Small intestine (tissue), 7 donors: Measurements from ENCODE around the gene SNAI3. TPM values are rescaled to one million over a fixed set of nuclear protein-coding genes. Genes with fewer than 3 reads are reported as not detected.

Source experiments
- DNase-seq, 2 donors: peaks; one replicate each; pipeline versions ENCODE4 v3.0.0 to v3.0.0-alpha.2; 2013
- FAIRE-seq: peaks from 2 replicates; lab custom pipeline; 2012; peaks lifted over from hg19 to GRCh38; lab: Jason Lieb, UNC
- H3K27ac ChIP-seq, 3 donors: one replicate each; pipeline ENCODE4 v1.5.1; 2013; ENCODE audit warnings: low read length in 2 of 3, mild to moderate bottlenecking in 2 of 3, control low read depth in 1 of 3, inconsistent platforms in 1 of 3, low read depth in 1 of 3, moderate library complexity in 1 of 3
- H3K27me3 ChIP-seq, 3 donors: one replicate each; pipeline ENCODE4 v1.6.1; 2013; ENCODE audit warnings: low read length in 3 of 3, inconsistent platforms in 1 of 3; ENCODE audit not compliant: control insufficient read depth in 3 of 3, insufficient read depth in 3 of 3
- H3K36me3 ChIP-seq, 3 donors: one replicate each; pipeline ENCODE4 v1.6.1; 2013; ENCODE audit warnings: low read length in 3 of 3, inconsistent platforms in 1 of 3, low read depth in 1 of 3, mild to moderate bottlenecking in 1 of 3, moderate library complexity in 1 of 3; ENCODE audit not compliant: control insufficient read depth in 3 of 3, insufficient read depth in 2 of 3
- H3K4me1 ChIP-seq, 3 donors: one replicate each; pipeline ENCODE4 v1.6.1; 2013; ENCODE audit warnings: low read length in 2 of 3, inconsistent platforms in 1 of 3, low read depth in 1 of 3, mild to moderate bottlenecking in 1 of 3, moderate library complexity in 1 of 3; ENCODE audit not compliant: control insufficient read depth in 3 of 3, insufficient read depth in 2 of 3
- H3K4me3 ChIP-seq, 3 donors: one replicate each; pipeline ENCODE4 v1.5.1; 2013; ENCODE audit warnings: low read length in 3 of 3, control low read depth in 1 of 3, inconsistent platforms in 1 of 3, low read depth in 1 of 3, mild to moderate bottlenecking in 1 of 3, moderate library complexity in 1 of 3
- H3K9me3 ChIP-seq, 2 donors: one replicate each; pipeline ENCODE4 v1.6.1; 2013; ENCODE audit warnings: low read depth in 1 of 2, low read length in 1 of 2; ENCODE audit not compliant: control insufficient read depth in 2 of 2, insufficient read depth in 1 of 2
- WGBS, 3 donors: extraction: QIAGEN DNeasy Blood & Tissue Kit; methylation state at CpG; one replicate each; pipeline ENCODE4 v1.1.7; 2013; 5-methylcytosine and 5-hydroxymethylcytosine counted together
- polyA plus RNA-seq, 4 donors: library from polyadenylated mRNA; stranded (reverse) in 3 of 4; unstranded in 1 of 4; fragments of 200-250 nt in 3 of 4; fragments of 120-200 nt in 1 of 4; gene quantifications; one replicate each; pipeline versions ENCODE4 v1.2.1 to v1.2.3, GENCODE V29; 2013
- donor health status: healthy with polysubstance abuse.
- donor health status: control.
- donor health status: control.
- donor health status: Bipolar disorder and iron deficiency.
- donor health status: healthy.

The SNAI3 gene
- polyA plus RNA-seq, 4 donors, result 0.45 to 3.2 (median 0.86) TPM

- Histone ChIP-seq H3K9me3 (no peaks in the 10 kb centered on the region), H3K36me3 (peaks cover 10 to 81% (median 11%) of the 10 kb centered on the region in 3 donors), H3K27ac (no peak overlapping the region), H3K4me3 (no peak overlapping the region), H3K27me3 (no peaks in the 10 kb centered on the region), H3K4me1 (peaks cover 0 to 17% (median 0%) of the 10 kb centered on the region in 3 donors)
- DNase-seq (no peak), FAIRE-seq (no peak)
- WGBS, 3 donors, result 92 to 97% (median 94%) methylated on average over 29 of the region's 29 CpGs
These were observed 30.5 kb downstream of the SNAI3 start for GRCh38 chr16:88655733-88656281.

- no peak for DNase-seq
- H3K27ac ChIP-seq, result no peak overlapping the region
- H3K4me3 ChIP-seq, result no peak overlapping the region
- WGBS, 3 donors, result 95 to 97% (median 96%) methylated on average over 43 to 50 of the region's 50 CpGs
- H3K4me1 ChIP-seq, result peaks cover 0 to 17% (median 0%) of the 10 kb centered on the region in 3 donors
- no peak for FAIRE-seq
- H3K9me3 ChIP-seq, result no peaks in the 10 kb centered on the region
- peaks cover 10 to 80% (median 11%) of the 10 kb centered on the region in 3 donors for H3K36me3 ChIP-seq
- H3K27me3 ChIP-seq, result no peaks in the 10 kb centered on the region
These were observed 31.1 kb downstream of the SNAI3 start for GRCh38 chr16:88655053-88655732.

GRCh38 chr16:88654363-88655052, 31.8 kb downstream of the SNAI3 start:
- Histone ChIP-seq H3K4me3 (no peak overlapping the region), H3K27ac (no peak overlapping the region), H3K27me3 (no peaks in the 10 kb centered on the region), H3K9me3 (no peaks in the 10 kb centered on the region), H3K4me1 (peaks cover 0 to 15% (median 4%) of the 10 kb centered on the region in 3 donors), H3K36me3 (peaks cover 10 to 78% (median 11%) of the 10 kb centered on the region in 3 donors)
- FAIRE-seq (no peak), DNase-seq (no peak)
- 88 to 92% (median 89%) methylated on average over 28 of the region's 28 CpGs for WGBS, 3 donors

GRCh38 chr16:88653596-88654362, 32.5 kb downstream of the SNAI3 start:
- H3K36me3 ChIP-seq, result peaks cover 10 to 77% (median 11%) of the 10 kb centered on the region in 3 donors

GRCh38 chr16:88653101-88653500, 33.2 kb downstream of the SNAI3 start:
- DNase-seq, result no peak

More at GRCh38 chr16:88653596-88654362, 32.5 kb downstream of the SNAI3 start:
- H3K27ac ChIP-seq, result no peak overlapping the region
- H3K4me1 ChIP-seq, result peaks cover 0 to 17% (median 6%) of the 10 kb centered on the region in 3 donors
- no peaks in the 10 kb centered on the region for H3K27me3 ChIP-seq
- FAIRE-seq (no peak), DNase-seq (no peak)
- no peak overlapping the region for H3K4me3 ChIP-seq
- 86 to 89% (median 86%) methylated on average over 31 to 32 of the region's 32 CpGs for WGBS, 3 donors
- no peaks in the 10 kb centered on the region for H3K9me3 ChIP-seq

GRCh38 chr16:88652762-88653063, 33.6 kb downstream of the SNAI3 start:
- H3K4me1 ChIP-seq, result peaks cover 0 to 17% (median 6%) of the 10 kb centered on the region in 3 donors
- peaks cover 7 to 72% (median 11%) of the 10 kb centered on the region in 3 donors for H3K36me3 ChIP-seq
- DNase-seq (no peak), FAIRE-seq (no peak)
- no peak overlapping the region for H3K27ac ChIP-seq
- H3K4me3 ChIP-seq, result no peak overlapping the region
- 92 to 100% (median 94%) methylated on average over 6 to 8 of the region's 8 CpGs for WGBS, 3 donors
- no peaks in the 10 kb centered on the region for H3K9me3 ChIP-seq
- no peaks in the 10 kb centered on the region for H3K27me3 ChIP-seq

More at GRCh38 chr16:88653101-88653500, 33.2 kb downstream of the SNAI3 start:
- Histone ChIP-seq H3K27ac (no peak overlapping the region), H3K36me3 (peaks cover 9 to 74% (median 11%) of the 10 kb centered on the region in 3 donors), H3K4me1 (peaks cover 0 to 17% (median 6%) of the 10 kb centered on the region in 3 donors), H3K27me3 (no peaks in the 10 kb centered on the region), H3K4me3 (no peak overlapping the region), H3K9me3 (no peaks in the 10 kb centered on the region)
- 92 to 95% (median 93%) methylated on average over 13 of the region's 13 CpGs for WGBS, 3 donors
- no peak for FAIRE-seq

- Histone ChIP-seq H3K4me1 (peaks cover 0 to 17% (median 6%) of the 10 kb centered on the region in 3 donors), H3K36me3 (peaks cover 7 to 71% (median 8%) of the 10 kb centered on the region in 3 donors), H3K9me3 (no peaks in the 10 kb centered on the region), H3K27me3 (no peaks in the 10 kb centered on the region), H3K4me3 (no peak overlapping the region), H3K27ac (peak overlapping the region; percentile 56 to 87 (median 78))
- 86 to 90% (median 87%) methylated on average over 28 to 29 of the region's 29 CpGs for WGBS, 3 donors
- DNase-seq, result no peak
- FAIRE-seq, result no peak
These were observed 34.1 kb downstream of the SNAI3 start for GRCh38 chr16:88651989-88652761.
